Measurements from ENCODE around the gene TRPV5. TPM values are rescaled to one million over a fixed set of nuclear protein-coding genes. Genes with fewer than 3 reads are reported as not detected.
"Not testable (repeated sequence)": the region's sequence is repeated elsewhere in the genome, so short reads cannot be mapped to it uniquely, and the experiment has no call there.

The TRPV5 gene
- polyA plus RNA-seq (ENCODE audit: insufficient read length in 12 of 12): under 1 TPM in 6 of 12 donors, not detected in 6; 0.05 to 0.18 (median 0.10) TPM
- long read RNA-seq, donor 1: 0 reads
- long read RNA-seq, donor 2: 0 reads
- long read RNA-seq, donor 3: 0 reads
- long read RNA-seq, donor 4: 0 reads
- long read RNA-seq, donor 5: 0 reads
- long read RNA-seq, donor 6: 0 reads
- long read RNA-seq, donor 7: 0 reads
- long read RNA-seq, donor 8: 0 reads
- long read RNA-seq, donor 9: 0 reads
- long read RNA-seq, donor 10: 0 reads
- long read RNA-seq, donor 11: 0 reads

DNA sequence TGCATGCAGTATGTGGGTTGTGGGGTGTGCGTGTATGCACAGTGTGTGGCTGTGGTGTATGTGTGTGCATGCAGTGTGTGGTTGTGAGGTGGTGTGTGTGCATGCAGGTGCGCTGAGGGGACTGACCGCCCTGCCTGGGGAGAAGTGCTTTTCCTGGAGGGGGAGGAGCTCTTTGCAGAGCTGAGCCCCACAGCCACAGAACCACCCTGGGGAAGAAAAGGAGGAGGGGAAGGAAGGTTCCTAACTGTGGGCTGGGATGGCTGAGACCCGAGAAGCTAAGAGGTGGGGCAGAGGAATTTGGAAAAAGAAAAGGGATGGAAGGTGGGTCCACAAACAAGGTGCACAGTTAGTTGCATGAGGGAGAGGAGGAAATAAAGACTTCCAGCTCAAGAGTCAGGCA is at the start of gene TRPV5:
Gene TRPV5 (minus strand): TSS at position 123 of the 400 bp plus-strand sequence. CDS start 287 bp downstream, outside the sequence.
- DNase-seq: no peak

DNA sequence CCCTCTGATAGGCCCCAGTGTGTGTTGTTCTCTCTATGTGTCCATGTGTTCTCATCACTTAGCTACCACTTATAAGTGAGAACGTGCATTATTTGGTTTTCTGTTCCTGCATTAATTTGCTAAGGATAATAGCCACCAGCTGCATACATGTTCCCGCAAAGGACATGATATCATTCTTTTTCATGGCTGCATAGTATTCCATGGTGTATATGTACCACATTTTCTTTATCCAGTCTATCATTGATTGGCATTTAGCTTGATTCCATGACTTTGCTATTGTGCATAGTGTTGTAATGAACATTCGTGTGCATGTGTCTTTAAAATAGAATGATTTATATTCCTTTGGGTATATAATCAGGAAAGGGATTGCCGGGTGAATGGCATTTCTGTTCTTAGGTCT is 44.9 kb upstream of the TRPV5 start:
- DNase-seq: not testable (repeated sequence)

DNA sequence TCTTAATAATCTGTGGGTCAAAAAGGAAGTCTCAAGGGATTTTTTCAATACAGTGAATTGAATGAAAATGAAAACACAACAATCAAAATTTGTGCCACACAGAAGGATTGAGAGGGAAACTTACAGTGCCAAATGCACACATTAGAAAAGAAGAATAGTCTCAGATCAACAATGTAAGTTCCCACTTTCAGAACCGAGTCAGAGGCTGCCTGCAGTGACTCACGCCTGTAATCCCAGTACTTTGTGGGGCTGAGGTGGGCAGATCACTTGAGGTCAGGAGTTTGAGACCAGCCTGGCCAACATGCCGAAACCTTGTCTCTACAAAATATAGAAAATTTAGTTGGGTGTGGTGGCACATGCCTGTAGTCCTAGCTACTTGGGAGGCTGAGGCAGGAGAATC is 41.1 kb upstream of the TRPV5 start:
- DNase-seq: no peak

DNA sequence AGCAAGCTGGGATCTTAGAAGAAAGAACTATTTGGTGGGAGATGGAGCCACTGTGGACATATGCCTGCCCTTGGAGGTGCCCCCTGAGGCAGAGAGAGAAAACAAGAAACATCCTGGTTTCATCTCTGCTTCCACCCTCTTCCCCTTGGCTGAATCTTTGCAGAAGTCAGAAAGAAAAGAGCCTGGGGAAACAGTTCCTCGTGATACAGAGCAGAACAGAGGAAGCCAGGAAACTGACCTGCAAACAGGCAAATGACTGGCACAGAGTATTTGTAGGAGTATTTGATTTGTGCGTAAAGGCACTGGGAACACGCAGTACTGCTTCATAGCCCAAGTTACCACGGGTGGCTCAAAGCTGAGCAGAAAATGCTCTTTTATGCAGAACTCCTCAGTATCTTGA is 35.6 kb upstream of the TRPV5 start:
- DNase-seq: no peak

DNA sequence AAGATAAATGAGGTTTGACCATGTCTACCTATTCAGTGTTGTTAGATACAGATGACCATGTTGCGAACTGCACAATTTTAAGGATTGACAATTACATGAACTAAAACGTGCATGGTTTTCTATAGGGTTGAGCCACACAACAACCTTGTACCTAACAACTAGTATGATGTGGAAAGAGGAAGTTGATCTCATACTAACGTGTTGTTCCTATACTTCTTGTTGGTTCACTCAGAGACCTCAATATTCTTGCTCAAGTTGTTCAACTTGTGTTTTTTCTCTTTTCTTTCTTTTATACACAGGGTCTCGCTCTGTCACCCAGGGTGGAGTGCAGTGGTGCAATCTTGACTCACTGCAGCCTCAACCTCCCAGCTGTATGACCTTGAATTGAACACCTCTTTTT is 34.7 kb upstream of the TRPV5 start:
- DNase-seq: no peak

DNA sequence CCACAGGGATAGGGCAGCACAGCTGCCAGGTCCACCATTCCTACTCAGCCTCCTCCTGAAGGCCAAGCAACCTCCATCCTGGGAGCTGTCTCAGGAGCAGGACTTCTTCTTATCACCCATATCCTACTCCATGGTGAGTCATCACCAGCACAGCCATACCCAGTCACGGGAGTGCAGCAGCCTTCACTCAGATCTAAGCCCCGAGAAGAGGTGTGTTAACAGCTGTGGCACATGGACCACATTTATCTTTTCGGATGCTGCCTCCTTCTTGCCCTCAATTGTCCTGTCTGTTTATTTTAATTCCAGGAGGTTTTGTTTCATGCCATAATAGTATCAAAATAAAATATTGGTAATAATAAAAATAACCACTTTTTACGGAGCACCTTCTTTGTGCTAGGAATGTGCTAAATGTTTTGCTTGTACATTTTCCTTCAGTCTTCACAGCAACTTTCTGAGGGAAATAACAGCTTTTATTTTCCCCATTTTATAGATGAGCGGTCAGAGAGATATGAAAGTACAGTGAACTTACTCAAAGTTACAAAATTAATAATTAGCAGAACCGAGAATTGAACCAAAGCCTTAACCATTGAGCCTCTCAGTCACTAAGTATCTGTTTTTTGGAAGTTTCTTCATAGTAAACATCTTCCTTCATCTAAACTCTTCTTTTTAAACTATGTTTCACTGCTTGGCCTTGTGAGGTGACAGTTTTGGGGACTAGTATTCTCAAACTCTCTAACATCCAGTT is 31.1 kb upstream of the TRPV5 start:
- no peak for DNase-seq

DNA sequence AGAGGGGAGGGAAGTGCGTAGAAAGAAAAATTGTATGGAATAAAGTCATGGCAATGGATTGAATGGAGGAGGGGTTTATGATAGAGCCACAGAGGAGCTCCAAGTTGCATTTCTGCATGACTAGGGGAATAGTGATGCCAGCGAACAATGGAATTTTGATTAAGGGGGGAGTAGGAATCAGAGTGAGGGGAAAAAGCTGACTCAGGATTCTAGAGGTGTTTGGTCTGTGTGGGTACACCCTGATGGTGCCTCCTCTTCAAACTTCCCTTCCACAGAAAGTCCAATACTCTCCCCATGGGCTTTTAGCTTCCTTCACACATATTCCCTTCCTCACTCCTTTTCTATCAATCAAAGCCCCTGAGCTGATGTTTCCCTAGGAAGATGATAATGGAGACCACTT is 30.4 kb upstream of the TRPV5 start:
- DNase-seq: no peak

DNA sequence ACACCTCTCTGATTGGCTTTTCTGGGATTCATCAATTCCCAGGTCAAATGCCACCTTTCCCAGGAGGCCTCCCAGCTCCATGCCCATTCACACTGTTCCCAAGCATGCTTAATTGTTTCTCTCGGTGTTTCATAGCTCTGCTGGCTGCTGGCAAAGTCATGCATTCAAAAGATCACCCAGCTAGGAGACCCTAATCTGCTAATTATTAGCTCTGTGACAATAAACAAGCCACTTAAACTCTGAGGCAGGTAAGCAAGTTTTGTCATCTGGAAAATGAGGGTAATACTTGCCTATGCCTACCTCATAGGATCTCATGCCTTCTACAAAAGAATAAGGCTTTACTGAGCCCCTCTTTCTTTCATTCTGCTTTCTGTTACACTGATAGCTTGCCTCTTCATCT is 29.4 kb upstream of the TRPV5 start:
- DNase-seq: no peak

DNA sequence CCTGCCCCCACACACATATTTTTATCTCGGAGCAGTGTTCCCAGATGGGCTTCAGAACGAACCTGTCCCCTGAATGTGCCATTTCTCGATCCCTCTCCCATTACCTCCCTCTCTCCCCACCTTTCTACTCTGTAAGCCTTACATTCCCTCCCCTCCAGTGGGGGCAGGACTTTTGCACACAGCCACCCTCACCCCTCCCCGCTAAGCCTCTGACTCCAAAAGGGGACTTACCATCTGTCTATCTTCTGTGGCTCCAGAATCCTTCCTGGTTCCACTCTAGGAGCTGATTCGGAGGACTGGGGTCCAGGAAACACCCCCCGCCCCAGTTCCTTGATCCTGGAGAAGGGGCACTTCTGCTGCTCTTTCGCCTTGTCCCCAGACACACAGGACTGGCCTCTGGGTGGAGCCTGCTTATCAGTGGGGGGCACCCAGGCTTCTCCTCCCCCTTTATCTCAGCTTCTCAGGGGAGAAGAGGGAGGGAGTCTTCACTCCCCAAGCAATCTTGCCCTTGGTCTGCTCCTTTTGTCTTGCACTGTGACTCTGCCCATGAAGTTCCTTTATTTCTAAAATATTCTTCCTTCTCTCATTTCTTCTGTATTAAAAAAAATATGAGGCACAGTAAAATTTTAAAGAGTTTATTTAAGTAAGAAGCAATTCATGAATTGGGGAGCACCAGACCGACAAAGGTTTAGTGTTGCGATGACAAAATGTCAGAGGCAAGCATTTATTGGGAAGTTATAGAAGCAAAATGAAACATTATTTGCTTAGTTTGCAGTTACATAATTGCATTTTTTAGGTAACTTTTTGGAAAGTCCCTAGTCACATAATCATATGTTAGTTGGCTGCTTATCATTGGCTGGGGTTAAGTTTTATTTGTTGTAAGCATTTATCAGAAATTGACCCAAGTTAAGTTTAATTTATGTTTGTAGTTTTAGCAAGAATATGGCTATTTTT is 28.7 kb upstream of the TRPV5 start, which contains the start of gene KEL:
Gene KEL (minus strand): TSS at position 391 of the 954 bp plus-strand sequence. CDS start 157 bp downstream, at position 234.
- DNase-seq: no peak

DNA sequence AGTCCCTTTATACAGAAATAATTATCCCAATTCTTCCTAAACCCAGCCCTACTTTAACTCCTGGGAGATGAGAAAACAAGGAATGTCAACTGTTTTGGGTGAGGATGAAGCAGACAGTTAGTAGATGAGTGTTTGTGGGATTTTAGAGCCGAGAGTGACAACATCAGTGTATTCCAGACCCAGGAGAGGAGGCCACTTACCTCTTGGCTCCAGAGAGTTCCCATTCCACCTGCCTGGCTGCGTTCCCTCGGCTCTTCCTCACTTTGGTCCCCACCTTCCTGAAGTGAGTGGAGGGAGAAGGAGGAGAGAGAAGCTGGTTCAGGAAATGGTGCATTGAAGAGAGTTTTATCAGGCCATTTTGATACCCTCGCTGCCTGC is 28.0 kb upstream of the TRPV5 start:
- DNase-seq: no peak

DNA sequence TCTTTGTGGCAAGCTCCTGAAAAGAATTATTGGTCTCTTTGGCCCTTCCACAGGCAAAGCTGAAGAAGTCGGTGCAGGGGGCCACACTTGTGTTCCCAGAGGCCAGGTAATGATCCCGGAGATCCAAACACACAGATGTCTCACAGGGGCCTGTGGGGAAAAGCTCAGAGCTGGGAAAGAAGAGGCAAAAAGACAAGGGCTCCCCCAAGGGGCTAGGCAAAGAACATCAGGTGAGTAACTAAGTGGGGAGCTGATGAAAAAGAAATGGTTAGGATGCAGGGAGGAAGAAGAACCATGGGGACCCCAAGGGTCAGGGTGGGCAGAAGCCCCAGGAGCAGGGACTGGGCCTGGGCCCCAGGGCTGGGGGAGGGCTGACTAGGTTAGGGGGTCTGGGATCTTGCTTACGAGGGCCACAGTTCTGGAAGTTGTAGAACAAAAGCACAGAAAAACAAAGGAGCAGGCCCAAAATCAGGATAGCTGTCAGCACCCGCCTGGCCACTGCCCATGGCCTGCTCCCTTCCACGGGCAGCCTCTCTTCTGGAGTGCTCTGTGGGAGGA is 27.5 kb upstream of the TRPV5 start:
- no peak for DNase-seq

DNA sequence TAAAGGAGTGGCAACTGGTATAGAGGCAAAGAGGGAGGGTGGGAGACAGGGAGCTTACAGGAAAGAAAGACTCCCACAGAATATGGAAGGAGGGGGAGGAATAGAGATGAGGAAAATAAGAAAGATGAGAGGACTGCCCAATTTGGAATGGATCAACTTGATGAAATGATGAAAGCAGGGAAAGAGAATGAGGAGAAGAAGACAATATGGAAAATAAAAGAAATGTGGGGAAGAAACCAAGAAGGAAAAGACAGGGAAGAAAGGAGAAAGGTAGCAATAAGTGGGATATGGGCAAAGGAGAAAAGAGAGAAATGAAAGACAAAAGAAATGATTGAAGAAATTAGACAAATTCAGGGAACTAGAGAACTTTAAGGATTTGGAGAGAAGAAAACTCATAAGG is 25.7 kb upstream of the TRPV5 start:
- no peak for DNase-seq

DNA sequence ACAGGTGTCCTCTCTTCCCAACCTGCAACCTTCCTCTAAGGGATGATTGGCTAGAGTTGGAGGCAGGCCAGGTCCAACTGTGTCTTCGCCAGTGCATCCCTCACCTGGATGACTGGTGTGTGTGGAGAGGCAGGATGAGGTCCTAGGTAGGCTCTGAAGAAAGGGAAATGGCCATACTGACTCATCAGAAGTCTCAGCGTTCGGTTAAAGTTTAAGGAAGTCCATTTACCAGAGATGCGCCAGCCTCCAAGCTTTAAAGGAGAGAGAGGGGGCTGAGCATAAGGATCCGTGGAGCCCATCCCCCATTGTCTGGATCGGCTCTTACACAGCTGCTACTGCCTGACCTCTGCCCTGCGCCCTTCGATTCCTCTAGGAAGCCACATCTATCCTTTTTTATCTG is 24.2 kb upstream of the TRPV5 start:
- no peak for DNase-seq

DNA sequence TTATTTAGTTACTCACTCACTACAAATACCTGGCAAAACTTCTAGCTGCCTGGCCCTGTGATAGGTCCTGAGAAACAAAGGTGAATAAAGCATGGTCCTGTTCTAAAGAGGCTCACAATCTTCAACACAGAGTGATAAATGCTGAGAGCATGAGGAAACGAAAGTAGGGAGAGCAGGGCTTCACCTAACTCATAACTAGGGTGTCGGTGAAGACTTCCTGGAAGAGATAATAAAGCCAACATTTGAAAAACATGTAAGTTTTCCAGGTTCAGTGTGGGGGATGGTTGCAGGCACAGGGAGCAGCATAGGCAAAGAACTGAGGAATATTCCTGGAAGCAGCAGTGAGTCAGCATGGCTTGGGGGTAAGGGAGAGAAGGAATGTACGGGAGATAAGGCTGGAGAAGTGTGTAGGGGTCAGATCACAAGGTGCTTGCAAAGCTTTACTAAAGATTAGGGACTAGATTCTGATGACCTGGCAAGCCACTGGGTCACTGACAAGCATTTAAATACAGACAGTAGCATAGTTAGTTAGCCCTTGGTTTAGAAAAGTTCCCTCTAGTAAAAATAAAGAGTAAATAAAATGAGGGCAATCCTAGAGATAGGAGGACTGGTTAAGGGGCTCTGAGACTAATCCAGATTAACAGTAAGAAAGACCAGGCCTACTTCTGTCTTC is 23.5 kb upstream of the TRPV5 start:
- DNase-seq: no peak

DNA sequence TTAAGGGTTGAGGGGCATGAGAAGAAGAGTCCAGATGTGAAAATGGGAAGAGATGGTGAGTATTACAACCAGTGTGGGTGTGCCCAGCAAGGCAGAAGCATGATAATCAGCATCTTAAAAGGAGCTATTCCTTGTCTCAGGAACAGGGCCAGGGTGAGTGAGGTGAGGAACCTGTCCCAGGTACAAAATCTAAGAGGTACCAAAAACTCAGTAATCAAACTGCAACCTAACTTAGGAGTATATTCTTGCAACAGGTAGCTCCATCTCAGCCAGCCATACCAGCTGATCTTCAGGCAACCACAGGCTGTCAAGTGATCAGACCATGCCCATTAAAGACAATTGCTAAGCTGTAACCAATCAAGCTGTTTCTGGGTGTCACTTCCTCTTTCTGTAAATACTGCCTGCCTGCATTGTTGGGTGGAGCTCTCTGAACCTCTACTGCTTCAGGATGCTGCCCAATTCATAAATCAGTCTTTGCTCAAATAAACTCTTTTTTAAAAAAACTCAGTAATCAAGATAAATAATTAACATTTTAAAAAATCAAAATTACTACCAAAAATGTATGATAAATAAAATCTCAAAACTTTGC is 21.2 kb upstream of the TRPV5 start:
- DNase-seq: no peak

DNA sequence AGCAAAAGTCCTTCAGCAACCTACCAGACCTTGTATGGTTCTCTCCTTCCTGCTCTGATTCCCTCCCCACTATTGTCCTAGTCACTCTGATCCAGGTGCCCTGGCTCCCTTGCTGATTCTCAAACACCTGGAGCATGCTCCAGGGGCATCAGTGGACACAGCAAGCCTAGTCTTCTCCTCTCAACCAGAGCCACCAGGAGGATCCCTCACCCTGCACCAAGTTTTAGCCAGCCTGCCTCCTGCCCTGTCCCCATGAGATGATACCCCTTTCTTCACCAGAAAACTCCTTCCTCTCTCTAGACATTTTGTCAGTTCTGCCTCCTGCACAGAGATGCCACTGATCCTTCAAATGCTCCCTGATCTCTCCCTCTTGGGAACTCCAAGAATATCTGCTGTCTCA is 16.7 kb upstream of the TRPV5 start:
- no peak for DNase-seq

DNA sequence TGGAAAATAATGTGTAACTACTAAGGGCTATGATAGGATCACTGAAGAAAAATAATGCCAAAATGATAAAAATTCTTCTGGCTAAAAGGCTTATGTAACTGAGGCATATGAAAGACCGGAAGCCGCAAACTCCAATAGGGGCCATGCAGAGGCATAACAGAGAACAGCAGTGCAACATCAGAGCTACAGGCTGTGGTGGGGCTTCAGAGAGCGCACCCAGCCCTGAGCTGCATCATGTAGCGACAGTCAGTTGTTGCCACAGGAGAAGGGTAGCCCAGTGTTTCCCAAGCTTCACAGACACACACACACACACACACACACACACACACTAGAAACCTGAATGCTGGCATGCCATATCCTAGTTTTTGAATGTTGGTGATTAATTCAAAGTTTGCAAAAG is 15.1 kb upstream of the TRPV5 start:
- DNase-seq: no peak

DNA sequence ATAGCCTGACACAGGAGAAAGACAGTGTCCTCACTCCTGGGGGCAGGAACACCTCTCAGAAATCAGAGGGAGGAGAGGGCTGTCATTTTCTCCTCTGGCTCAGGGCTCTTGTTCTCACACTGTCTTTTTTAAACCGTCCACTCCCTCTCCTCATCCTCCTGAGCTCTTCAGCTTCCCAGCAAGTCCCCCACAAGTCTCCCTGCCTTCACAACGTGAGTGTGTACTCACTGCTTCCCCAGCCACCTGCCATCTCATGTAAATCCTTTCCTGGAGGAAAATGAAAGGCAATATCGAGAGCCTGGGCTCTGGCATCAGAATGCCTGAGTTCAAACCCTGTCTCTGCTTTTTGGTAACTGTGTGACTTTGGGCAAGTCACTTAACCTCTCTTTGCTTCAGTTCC is 11.5 kb upstream of the TRPV5 start:
- DNase-seq: no peak

DNA sequence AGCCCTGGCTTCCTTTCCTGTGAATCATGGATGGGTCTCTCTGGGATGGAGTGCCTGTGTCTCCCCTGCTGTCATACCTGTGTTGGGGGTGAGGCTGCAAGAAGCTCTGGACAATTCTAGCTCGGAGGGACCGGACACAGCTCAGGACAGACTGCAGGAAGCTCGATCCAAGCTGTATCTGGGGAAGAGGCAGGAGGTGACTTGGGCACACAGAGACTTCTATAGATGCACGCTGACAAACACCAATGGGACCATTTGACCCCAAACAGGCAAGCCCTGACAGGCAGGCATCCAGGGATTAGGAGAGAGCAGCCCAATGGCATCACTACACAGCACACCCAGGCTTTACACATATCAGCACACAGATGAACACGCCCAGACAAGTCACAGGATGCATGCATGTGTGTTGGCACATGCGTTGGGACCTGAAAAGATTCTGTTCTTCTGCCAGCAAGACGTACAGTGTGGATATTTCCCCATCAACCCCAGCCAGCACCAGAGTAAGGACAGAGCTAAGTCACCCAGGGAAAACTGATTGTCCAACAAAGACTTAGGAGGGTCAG is 10.2 kb upstream of the TRPV5 start:
- DNase-seq: no peak

DNA sequence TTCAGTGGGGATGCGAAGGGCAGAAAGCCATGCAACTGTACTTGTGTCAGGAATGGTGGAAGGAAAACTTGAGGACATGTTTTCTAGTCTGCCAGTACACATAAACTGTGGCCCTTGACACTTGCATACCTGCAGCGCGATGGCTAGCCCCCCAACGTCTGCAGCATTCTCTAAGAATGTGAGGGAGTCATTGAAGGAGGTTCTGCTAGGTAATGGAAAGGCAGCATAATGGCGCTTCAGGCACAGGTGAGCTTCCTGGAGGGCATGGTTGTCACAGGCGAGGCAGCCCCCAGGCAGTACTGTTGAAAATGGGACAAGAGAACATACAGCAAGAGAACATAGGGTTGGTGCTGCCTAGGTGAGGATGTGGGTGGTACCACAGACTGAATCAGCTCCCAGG is 9.2 kb upstream of the TRPV5 start:
- DNase-seq: no peak

DNA sequence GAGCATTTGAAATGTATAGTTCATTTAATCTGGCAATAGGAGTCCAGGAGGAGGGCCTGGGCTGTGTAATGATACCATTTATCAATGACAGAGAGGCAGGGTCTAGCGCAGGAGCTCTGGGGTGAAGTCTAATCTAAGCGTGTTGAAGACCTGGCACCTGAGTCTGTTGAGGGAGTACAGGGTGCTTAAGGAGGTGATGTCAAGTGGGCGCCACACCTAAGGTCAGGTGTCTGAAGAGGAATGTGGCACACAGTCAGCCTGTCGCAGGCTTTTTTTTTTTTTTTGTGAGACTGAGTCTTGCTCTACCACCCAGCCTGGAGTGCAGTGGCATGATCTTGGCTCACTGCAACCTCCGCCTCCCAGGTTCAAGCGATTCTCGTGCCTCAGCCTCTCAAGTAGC is 8.0 kb upstream of the TRPV5 start:
- DNase-seq: no peak

Data from muscle of arm (tissue), 14 donors.